ENCODE measurements around the gene IL10. TPM values are rescaled to one million over a fixed set of nuclear protein-coding genes. Genes with fewer than 3 reads are reported as not detected.
A peak's percentile ranks its signal among the peaks of the same experiment; 100 is the strongest.

The IL10 gene
- total and polyA plus RNA-seq, 2 donors from 2014 or later = 0.49 to 2.5 TPM

GRCh38 chr1:206727981-206728696 lies 44.2 kb downstream of the IL10 start:
- no peak overlapping the region for H3K4me3 ChIP-seq (ENCODE audit: low read length in 3 of 3)
- no peak overlapping the region for H3K27ac ChIP-seq (ENCODE audit: low read depth in 2 of 2, low read length in 2 of 2)
- peaks cover 3 to 31% (median 25%) of the 10 kb centered on the region in 3 donors for H3K36me3 ChIP-seq (ENCODE audit: control insufficient read depth in 2 of 3, insufficient read depth in 3 of 3, low read length in 3 of 3)
- intact Hi-C loops (cut with DNase I) = no loop called here
- H3K9me3 ChIP-seq (ENCODE audit: control insufficient read depth in 2 of 3, insufficient read depth in 1 of 3, low read length in 3 of 3) = no peaks in the 10 kb centered on the region
- FAIRE-seq (no peak), DNase-seq (no peak)
- TF ChIP-seq CTCF (IDR thresholded peaks at IDR 0.05; ENCODE audit: borderline replicate concordance, extremely low read depth, insufficient read depth) = no peak
- no peak overlapping the region for H3K9ac ChIP-seq (ENCODE audit: low read length in 3 of 3)
- H3K27me3 ChIP-seq (ENCODE audit: control insufficient read depth, insufficient read depth, low read length) = no peaks in the 10 kb centered on the region
- peaks cover 0 to 38% (median 37%) of the 10 kb centered on the region in 3 donors for H3K4me1 ChIP-seq (ENCODE audit: control insufficient read depth in 2 of 3, insufficient read depth in 2 of 3, low read depth in 1 of 3, low read length in 3 of 3)

GRCh38 chr1:206725109-206725963 lies 47.0 kb downstream of the IL10 start:
- Histone ChIP-seq H3K9me3 (ENCODE audit: control insufficient read depth in 2 of 3, insufficient read depth in 1 of 3, low read length in 3 of 3) (no peaks in the 10 kb centered on the region), H3K9ac (ENCODE audit: low read length in 3 of 3) (no peak overlapping the region), H3K27ac (ENCODE audit: low read depth in 2 of 2, low read length in 2 of 2) (no peak overlapping the region), H3K36me3 (ENCODE audit: control insufficient read depth in 2 of 3, insufficient read depth in 3 of 3, low read length in 3 of 3) (peaks cover 0 to 11% (median 9%) of the 10 kb centered on the region in 3 donors), H3K27me3 (ENCODE audit: control insufficient read depth, insufficient read depth, low read length) (no peaks in the 10 kb centered on the region), H3K4me3 (ENCODE audit: low read length in 3 of 3) (no peak overlapping the region), H3K4me1 (ENCODE audit: control insufficient read depth in 2 of 3, insufficient read depth in 2 of 3, low read depth in 1 of 3, low read length in 3 of 3) (peaks cover 0 to 52% (median 46%) of the 10 kb centered on the region in 3 donors)
- peak; percentile 61 for TF ChIP-seq CTCF (IDR thresholded peaks at IDR 0.05; ENCODE audit: borderline replicate concordance, extremely low read depth, insufficient read depth)
- peak in 3 of 5 donors; percentile 52 to 71 (median 53) for DNase-seq
- FAIRE-seq = no peak
- intact Hi-C loops (cut with DNase I) = no loop called here

- FAIRE-seq (no peak), DNase-seq (peak in 3 of 5 donors; percentile 40 to 85 (median 48))
- peaks cover 0 to 52% (median 46%) of the 10 kb centered on the region in 3 donors for H3K4me1 ChIP-seq (ENCODE audit: control insufficient read depth in 2 of 3, insufficient read depth in 2 of 3, low read depth in 1 of 3, low read length in 3 of 3)
- no peak overlapping the region for H3K4me3 ChIP-seq (ENCODE audit: low read length in 3 of 3)
- H3K9me3 ChIP-seq (ENCODE audit: control insufficient read depth in 2 of 3, insufficient read depth in 1 of 3, low read length in 3 of 3) = no peaks in the 10 kb centered on the region
- TF ChIP-seq CTCF (IDR thresholded peaks at IDR 0.05; ENCODE audit: borderline replicate concordance, extremely low read depth, insufficient read depth) = no peak
- H3K36me3 ChIP-seq (ENCODE audit: control insufficient read depth in 2 of 3, insufficient read depth in 3 of 3, low read length in 3 of 3) = no peaks in the 10 kb centered on the region
- no peaks in the 10 kb centered on the region for H3K27me3 ChIP-seq (ENCODE audit: control insufficient read depth, insufficient read depth, low read length)
- intact Hi-C loops (cut with DNase I) = no loop called here
- H3K27ac ChIP-seq (ENCODE audit: low read depth in 2 of 2, low read length in 2 of 2) = peak overlapping the region; percentile 54 to 72
- H3K9ac ChIP-seq (ENCODE audit: low read length in 3 of 3) = no peak overlapping the region
Observed at GRCh38 chr1:206723805-206724472, 48.4 kb downstream of the IL10 start.

Data from kidney (tissue), 14 donors.